22Rv1 (cell line): ENCODE measurements around the gene TTLL6.
A peak's percentile ranks its signal among the peaks of the same experiment; 100 is the strongest.

Source experiments
- H3K27ac ChIP-seq: fragments of 450-650 bp; 2 replicates; pipeline ENCODE4 v1.5.1; 2017
- ZFX ChIP-seq: fragments of 450-650 bp; IDR thresholded peaks from 2 replicates; pipeline ENCODE4 v1.6.1; 2017; ENCODE audit warnings: antibody characterized with exemption, borderline replicate concordance
- TF ChIP-seq, protein P1 (sequence below): fragments of 450-650 bp; IDR thresholded peaks from 2 replicates; pipeline ENCODE4 v1.5.1; 2017; ENCODE audit warnings: mild to moderate bottlenecking

TTLL6 gene

DNA sequence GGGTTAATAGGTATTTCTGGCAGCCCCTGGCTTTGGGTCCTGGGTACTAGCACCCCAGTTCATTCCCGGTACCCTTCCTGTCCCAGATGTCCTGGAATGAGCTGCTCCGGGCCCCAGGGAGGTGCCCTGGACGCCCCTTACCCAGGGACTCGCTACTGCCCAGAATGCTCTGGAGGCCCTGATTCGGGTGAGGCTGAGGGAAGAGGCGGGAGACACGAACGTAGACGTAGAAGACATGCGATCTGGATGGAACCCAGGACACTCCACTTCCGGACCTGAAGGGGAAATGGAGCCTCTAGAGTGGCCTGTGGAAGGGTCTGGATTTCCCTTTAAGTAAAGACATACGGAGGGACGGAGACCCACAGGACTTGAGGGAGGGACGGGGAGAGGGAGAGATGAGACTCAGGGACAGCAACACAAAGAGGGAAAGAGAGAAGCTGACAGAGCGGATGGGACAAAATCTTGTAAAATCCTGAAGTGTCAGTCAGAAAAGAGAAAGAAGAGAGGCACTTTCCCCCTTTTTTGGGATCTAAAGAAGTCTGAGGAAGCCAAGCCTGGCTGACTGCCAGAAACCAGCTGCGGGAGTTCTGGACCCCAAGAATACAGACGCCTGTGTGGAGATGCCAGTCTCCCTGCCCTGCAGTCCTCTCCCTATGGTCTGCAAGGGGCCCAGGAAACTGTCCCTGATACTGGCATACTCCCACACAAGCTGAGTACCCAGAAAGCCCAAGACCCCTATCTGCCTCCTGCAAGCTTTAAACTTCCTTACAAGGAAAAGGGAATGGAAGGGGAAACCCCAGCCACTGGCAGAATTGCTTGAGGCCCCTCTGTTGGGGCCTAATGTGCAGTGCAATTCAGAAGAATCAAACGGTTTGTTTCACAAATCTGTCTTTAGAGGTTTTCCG lies 87.4 kb downstream of the TTLL6 start:
- peak overlapping the region; percentile 100 for H3K27ac ChIP-seq
- TF ChIP-seq ZFX = no peak
- TF ChIP-seq, protein P1, sequence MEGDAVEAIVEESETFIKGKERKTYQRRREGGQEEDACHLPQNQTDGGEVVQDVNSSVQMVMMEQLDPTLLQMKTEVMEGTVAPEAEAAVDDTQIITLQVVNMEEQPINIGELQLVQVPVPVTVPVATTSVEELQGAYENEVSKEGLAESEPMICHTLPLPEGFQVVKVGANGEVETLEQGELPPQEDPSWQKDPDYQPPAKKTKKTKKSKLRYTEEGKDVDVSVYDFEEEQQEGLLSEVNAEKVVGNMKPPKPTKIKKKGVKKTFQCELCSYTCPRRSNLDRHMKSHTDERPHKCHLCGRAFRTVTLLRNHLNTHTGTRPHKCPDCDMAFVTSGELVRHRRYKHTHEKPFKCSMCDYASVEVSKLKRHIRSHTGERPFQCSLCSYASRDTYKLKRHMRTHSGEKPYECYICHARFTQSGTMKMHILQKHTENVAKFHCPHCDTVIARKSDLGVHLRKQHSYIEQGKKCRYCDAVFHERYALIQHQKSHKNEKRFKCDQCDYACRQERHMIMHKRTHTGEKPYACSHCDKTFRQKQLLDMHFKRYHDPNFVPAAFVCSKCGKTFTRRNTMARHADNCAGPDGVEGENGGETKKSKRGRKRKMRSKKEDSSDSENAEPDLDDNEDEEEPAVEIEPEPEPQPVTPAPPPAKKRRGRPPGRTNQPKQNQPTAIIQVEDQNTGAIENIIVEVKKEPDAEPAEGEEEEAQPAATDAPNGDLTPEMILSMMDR = no peak

DNA sequence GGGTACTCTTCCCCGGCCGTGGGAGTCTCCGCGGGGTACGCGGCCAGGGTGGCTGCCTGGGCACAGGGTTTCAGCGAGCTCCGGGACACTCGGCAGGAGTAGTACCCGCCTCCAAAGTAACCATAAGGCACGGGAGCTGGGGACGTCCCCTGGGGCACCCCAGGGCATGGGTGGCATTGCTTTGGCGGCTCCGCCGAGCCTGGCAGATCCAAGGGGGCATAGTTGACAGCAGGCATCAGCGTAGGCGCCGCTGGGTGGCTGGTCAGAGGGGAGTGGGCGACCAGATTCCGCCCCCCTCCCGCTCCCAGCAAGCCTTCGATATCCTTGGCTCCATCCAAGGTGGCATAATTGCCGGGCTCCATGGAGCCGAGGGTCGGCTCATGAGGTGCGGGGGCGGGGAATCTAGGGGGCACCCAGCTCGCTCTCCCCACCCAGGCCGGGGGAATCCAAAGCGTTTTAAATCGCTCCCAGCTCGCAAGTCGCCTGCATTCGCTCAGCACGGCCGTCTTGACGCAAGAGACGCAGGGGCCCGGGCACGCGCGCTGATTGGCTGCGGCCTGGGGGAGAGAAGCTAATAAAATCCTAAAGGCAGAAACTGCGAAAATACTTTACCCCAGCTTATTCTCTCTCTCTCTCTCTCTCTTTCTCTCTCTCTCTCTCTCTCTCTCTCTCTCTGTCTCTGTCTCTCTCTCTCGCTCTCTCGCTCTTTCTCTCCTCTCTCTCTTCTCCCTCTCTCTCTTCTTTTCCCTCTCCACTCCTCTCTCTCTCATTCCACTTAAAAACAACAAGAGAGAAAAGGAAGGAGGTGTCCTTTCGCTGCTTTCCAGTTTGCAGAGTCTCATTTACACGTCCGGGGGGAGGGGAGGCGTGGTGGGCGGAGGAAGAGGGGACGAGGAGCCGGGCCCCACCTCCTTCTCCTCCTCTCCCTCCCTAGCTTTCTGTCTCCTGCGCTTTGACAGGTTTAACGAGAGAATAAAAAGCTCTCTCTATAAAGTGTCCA lies 88.5 kb downstream of the TTLL6 start, which contains the start of gene HOXB13:
TSS of gene HOXB13 (minus strand) at position 519 of the 1,000 bp plus-strand sequence. CDS start at position 362, 157 bp downstream.
- TF ChIP-seq ZFX = no peak
- TF ChIP-seq, protein P1 = no peak
- peak within 1 kb of the TSS; percentile 100 for H3K27ac ChIP-seq

DNA sequence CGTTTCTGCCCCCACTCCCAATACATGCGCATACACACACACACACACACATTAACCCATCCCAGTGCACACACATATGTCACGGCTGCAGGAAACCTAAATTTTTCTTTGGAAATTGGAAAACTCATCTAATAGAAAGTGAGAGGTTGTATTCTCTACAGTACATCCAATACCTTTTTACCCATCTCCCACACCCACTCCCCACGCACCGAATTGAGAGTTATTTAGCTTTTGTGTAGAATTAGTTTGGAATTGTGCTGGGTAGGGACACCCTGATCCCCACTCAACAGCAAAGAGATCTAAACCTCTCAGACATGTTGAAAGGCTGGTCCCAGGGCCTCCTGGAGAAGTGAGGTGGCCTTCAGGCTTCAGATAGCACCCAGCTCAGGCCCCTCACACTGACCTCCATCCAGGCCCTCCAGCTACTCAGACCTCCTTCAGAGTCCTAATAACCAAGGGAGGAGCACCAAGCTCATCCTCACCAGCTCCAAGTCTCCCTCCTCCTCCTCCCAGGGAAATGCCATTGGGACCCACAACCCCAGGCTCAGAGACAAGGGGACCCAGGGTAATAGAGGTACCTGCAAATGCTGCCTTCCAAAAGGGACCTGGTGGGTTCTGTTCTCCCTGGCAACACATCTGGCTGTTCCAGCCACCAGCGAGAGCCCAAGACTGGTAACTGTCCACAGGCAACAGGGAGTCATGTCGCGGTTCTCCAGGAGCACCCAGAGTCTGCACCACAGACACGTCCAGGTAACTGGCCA lies 89.4 kb downstream of the TTLL6 start:
- TF ChIP-seq, protein P1 = no peak
- TF ChIP-seq ZFX = no peak
- peak overlapping the region; percentile 100 for H3K27ac ChIP-seq

DNA sequence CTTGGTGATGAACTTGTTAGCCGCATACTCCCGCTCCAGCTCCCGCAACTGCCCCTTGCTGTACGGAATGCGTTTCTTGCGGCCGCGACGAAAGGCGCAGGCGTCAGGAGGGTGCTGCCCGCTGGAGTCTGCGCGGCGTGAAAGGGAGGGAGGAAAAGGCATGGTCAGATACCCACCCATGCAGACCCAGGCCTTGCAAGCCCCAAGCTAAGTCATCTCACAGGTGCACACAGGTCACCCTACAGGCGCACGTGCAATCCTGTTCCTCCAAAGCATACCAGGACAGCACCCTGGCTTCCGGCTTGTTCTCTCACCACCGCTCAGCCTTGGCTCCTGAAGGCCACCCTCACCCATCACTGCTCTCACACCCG lies 90.1 kb downstream of the TTLL6 start:
- peak overlapping the region; percentile 100 for H3K27ac ChIP-seq
- TF ChIP-seq, protein P1 = no peak
- no peak for TF ChIP-seq ZFX

DNA sequence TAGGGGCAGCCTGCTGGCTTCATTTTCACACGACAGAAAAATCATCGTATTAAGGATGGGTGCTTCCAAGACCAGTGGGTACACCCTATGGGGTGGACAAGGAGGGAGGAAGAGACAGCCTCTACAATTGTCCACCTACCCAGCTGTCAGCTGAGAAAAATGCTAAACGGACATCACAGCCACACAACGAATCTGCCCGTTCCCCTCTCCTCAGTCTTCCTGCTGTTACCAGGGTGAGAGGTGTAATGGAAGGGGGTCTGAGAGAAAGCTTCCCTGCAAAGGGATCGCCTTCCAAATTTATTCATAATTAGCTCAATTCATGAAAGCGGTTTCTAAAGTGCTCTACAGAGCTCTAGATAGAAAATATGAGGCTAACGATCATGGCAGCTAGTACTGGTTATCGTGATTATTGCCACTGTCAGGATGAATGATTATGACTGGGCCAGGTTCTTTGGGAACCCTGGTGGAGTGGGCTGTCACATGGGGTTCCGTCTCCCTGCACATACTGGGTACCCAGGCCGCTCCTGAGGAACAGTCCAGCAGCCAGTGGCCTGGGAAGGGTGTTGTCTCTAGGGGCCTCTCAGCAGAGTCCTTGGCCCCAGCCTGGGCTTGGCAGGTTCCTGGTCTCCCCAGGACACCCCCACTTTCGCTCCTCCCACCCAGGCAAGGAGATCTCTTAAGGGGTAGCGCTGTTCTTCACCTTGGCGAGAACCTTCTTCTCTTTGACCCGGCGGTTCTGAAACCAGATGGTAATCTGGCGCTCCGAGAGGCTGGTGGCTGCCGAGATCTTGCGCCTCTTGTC lies 90.7 kb downstream of the TTLL6 start:
- H3K27ac ChIP-seq = peak overlapping the region; percentile 100

More for the DNA sequence above, 90.7 kb downstream of the TTLL6 start:
- no peak for TF ChIP-seq ZFX
- TF ChIP-seq, protein P1 = no peak
